T-cell (primary cell): Measurements from ENCODE around the gene RPL29. TPM values are rescaled to one million over a fixed set of nuclear protein-coding genes. Genes with fewer than 3 reads are reported as not detected.

Experiments
- ATAC-seq, 4 experiments: fragments of 200-7000 bp in 3 of 4; fragments of 150-1000 bp in 1 of 4; cut with Tn5 transposase; replicated peaks in 1 of 4; 1 replicate in 3 of 4; 2 replicates in 1 of 4; pipeline ENCODE4 v1.10.0; 2021; ENCODE audit warnings: moderate library complexity in 3 of 4, mild to moderate bottlenecking in 2 of 4, moderate number of reproducible peaks in 1 of 4
- CTCF ChIA-PET, 2 donors: fragments of 300-600 bp; sonication (Branson Sonifier 250); formaldehyde crosslinking; loops; one replicate each; lab custom pipeline; 2022; ENCODE audit warnings: antibody characterized with exemption in 2 of 2; lab: Charles Lee
- POLR2A ChIA-PET, 2 donors: fragments of 300-600 bp; sonication (Branson Sonifier 250); formaldehyde crosslinking; loops; one replicate each; lab custom pipeline; 2022; ENCODE audit warnings: antibody characterized with exemption in 2 of 2; lab: Charles Lee
- DNase-seq, 35 experiments: peaks; one replicate each; pipeline versions ENCODE4 v3.0.0 to v3.0.0-alpha.2; 2013 to 2023
- H3K27ac ChIP-seq: one replicate; pipeline ENCODE4 v1.5.1; 2013; ENCODE audit warnings: low read length
- H3K27me3 ChIP-seq, 2 experiments: replicated peaks in 1 of 2; 1 replicate in 1 of 2; 2 replicates in 1 of 2; pipeline versions ENCODE4 v1.6.1 to v1.7.0; 2013; ENCODE audit warnings: low read length in 1 of 2, mixed read lengths in 1 of 2; ENCODE audit not compliant: control insufficient read depth in 2 of 2, insufficient read depth in 2 of 2; ENCODE audit errors: extremely low read depth in 1 of 2
- H3K36me3 ChIP-seq, 2 donors: 1 replicate in 1 of 2; 2 replicates in 1 of 2; pipeline versions ENCODE4 v1.6.1 to v1.7.0; 2013; ENCODE audit warnings: low read length in 1 of 2; ENCODE audit not compliant: control insufficient read depth in 2 of 2, insufficient read depth in 1 of 2; ENCODE audit errors: extremely low read depth in 1 of 2
- H3K4me1 ChIP-seq, 2 experiments: 1 replicate in 1 of 2; 2 replicates in 1 of 2; pipeline versions ENCODE4 v1.6.1 to v1.7.0; 2013; ENCODE audit warnings: low read length in 2 of 2, mixed read lengths in 1 of 2; ENCODE audit not compliant: insufficient read depth in 2 of 2, control insufficient read depth in 1 of 2; ENCODE audit errors: extremely low read depth in 1 of 2
- H3K4me3 ChIP-seq, 2 donors: 1 replicate in 1 of 2; 2 replicates in 1 of 2; pipeline versions ENCODE4 v1.5.1 to v1.7.0; 2013; ENCODE audit warnings: mild to moderate bottlenecking in 2 of 2, low read length in 1 of 2, moderate library complexity in 1 of 2; ENCODE audit not compliant: control insufficient read depth in 1 of 2; ENCODE audit errors: extremely low read depth in 1 of 2
- H3K9me3 ChIP-seq: 2 replicates; pipeline ENCODE4 v1.7.0; 2013
- H3K27ac Mint-ChIP-seq, 2 donors: one replicate each; pipeline ENCODE4 v1.8.0; 2020 to 2021; ENCODE audit warnings: mild to moderate bottlenecking in 2 of 2, mixed read lengths in 2 of 2
- H3K27me3 Mint-ChIP-seq, 2 donors: one replicate each; pipeline ENCODE4 v1.8.0; 2021 to 2022; ENCODE audit warnings: mixed read lengths in 2 of 2
- H3K36me3 Mint-ChIP-seq: one replicate; pipeline ENCODE4 v1.8.0; 2021; ENCODE audit warnings: mixed read lengths
- H3K4me1 Mint-ChIP-seq, 3 donors: one replicate each; pipeline ENCODE4 v1.8.0; 2020 to 2022; ENCODE audit warnings: mixed read lengths in 3 of 3, mild to moderate bottlenecking in 1 of 3
- H3K4me3 Mint-ChIP-seq, 3 donors: one replicate each; pipeline ENCODE4 v1.8.0; 2020 to 2022; ENCODE audit warnings: mild to moderate bottlenecking in 3 of 3, mixed read lengths in 3 of 3, moderate library complexity in 3 of 3
- H3K9me3 Mint-ChIP-seq, 3 donors: one replicate each; pipeline ENCODE4 v1.8.0; 2020 to 2022; ENCODE audit warnings: mixed read lengths in 3 of 3
- WGBS: methylation state at CpG from one replicate; pipeline ENCODE4 v1.1.5; 2013; ENCODE audit warnings: missing lambda C conversion rate; ENCODE audit not compliant: insufficient coverage; 5-methylcytosine and 5-hydroxymethylcytosine counted together
- total RNA-seq, 35 experiments: library from RNA in 6 of 35; stranded (reverse) in 6 of 35; fragments of 120-200 nt in 1 of 35; gene quantifications; one replicate each; pipeline versions ENCODE4 v1.2.1 to v1.2.4 and lab custom pipeline; 2013 to 2026

Gene RPL29
- total RNA-seq, 5 donors from 2014 or later (not counting 1 experiment from before 2014, with no cell fraction given) = 1,518 to 1,711 (median 1,629) TPM

- no peak overlapping the region for H3K27ac ChIP-seq
- H3K36me3 ChIP-seq = no peaks in the 10 kb centered on the region
- H3K27ac Mint-ChIP-seq = no peak overlapping the region
- H3K4me1 ChIP-seq = peaks cover 0 to 2% of the 10 kb centered on the region in 2 experiments
- ATAC-seq = no peak
- 79% methylated on average over 2 of the region's 6 CpGs for WGBS
- CTCF ChIA-PET = no interaction called here
- H3K36me3 Mint-ChIP-seq = no peaks in the 10 kb centered on the region
- H3K9me3 ChIP-seq = no peaks in the 10 kb centered on the region
- POLR2A ChIA-PET = interaction anchor here in 1 of 2 donors (0.7 kb wide), 1 partner anchor 130 kb away, joined by 3 read pairs; no protein-coding TSS in a partner anchor
- no peak overlapping the region for H3K4me3 Mint-ChIP-seq
- H3K4me3 ChIP-seq = no peak overlapping the region
- DNase-seq = no peak
- H3K27me3 Mint-ChIP-seq = no peaks in the 10 kb centered on the region
- no peaks in the 10 kb centered on the region for H3K27me3 ChIP-seq
- no peaks in the 10 kb centered on the region for H3K9me3 Mint-ChIP-seq
- H3K4me1 Mint-ChIP-seq = peaks cover 0 to 9% (median 0%) of the 10 kb centered on the region in 3 donors
Observed at GRCh38 chr3:52024765-52025452, 29.2 kb upstream of the RPL29 start.

GRCh38 chr3:52023860-52024764 lies 28.4 kb upstream of the RPL29 start:
- DNase-seq (no peak), ATAC-seq (no peak)
- Histone ChIP-seq H3K4me3 (no peak overlapping the region), H3K27ac (no peak overlapping the region), H3K4me1 (peaks cover 0 to 2% of the 10 kb centered on the region in 2 experiments), H3K9me3 (no peaks in the 10 kb centered on the region), H3K27me3 (no peaks in the 10 kb centered on the region), H3K36me3 (no peaks in the 10 kb centered on the region)
- Mint-ChIP-seq H3K9me3 (no peaks in the 10 kb centered on the region), H3K4me3 (no peak overlapping the region), H3K4me1 (peaks cover 0 to 9% (median 0%) of the 10 kb centered on the region in 3 donors), H3K27ac (no peak overlapping the region), H3K27me3 (no peaks in the 10 kb centered on the region), H3K36me3 (no peaks in the 10 kb centered on the region)
- ChIA-PET POLR2A (interaction anchor here in 1 of 2 donors (0.6 kb wide), 1 partner anchor 518 kb away, joined by 4 read pairs; no protein-coding TSS in a partner anchor), CTCF (no interaction called here)
- 61% methylated on average over 3 of the region's 8 CpGs for WGBS

GRCh38 chr3:52023101-52023770 lies 27.5 kb upstream of the RPL29 start:
- no peaks in the 10 kb centered on the region for H3K9me3 ChIP-seq
- H3K4me1 ChIP-seq = peaks cover 0 to 2% of the 10 kb centered on the region in 2 experiments
- WGBS = 100% methylated on average over 1 of the region's 3 CpGs
- Mint-ChIP-seq H3K36me3 (no peaks in the 10 kb centered on the region), H3K9me3 (no peaks in the 10 kb centered on the region), H3K27ac (no peak overlapping the region), H3K4me3 (no peak overlapping the region), H3K4me1 (peaks cover 0 to 9% (median 0%) of the 10 kb centered on the region in 3 donors), H3K27me3 (no peaks in the 10 kb centered on the region)
- no peaks in the 10 kb centered on the region for H3K27me3 ChIP-seq
- H3K36me3 ChIP-seq = no peaks in the 10 kb centered on the region
- ChIA-PET CTCF (interaction anchor here in 1 of 2 donors (0.6 kb wide), 1 partner anchor 13 kb away, joined by 3 read pairs; no protein-coding TSS in a partner anchor), POLR2A (interaction anchor here in 1 of 2 donors (0.6 kb wide), 1 partner anchor 519 kb away, joined by 4 read pairs; no protein-coding TSS in a partner anchor)
- DNase-seq (no peak), ATAC-seq (no peak)
- H3K4me3 ChIP-seq = no peak overlapping the region
- no peak overlapping the region for H3K27ac ChIP-seq

GRCh38 chr3:52022323-52023100 lies 26.8 kb upstream of the RPL29 start:
- 83% methylated on average over 6 of the region's 20 CpGs for WGBS
- no peak overlapping the region for H3K27ac ChIP-seq
- Mint-ChIP-seq H3K36me3 (no peaks in the 10 kb centered on the region), H3K27me3 (no peaks in the 10 kb centered on the region), H3K27ac (no peak overlapping the region), H3K9me3 (no peaks in the 10 kb centered on the region), H3K4me3 (no peak overlapping the region), H3K4me1 (peaks cover 0 to 9% (median 0%) of the 10 kb centered on the region in 3 donors)
- peaks cover 0 to 2% of the 10 kb centered on the region in 2 experiments for H3K4me1 ChIP-seq
- H3K36me3 ChIP-seq = no peaks in the 10 kb centered on the region
- ATAC-seq (no peak), DNase-seq (no peak)
- CTCF ChIA-PET = interaction anchor here in 1 of 2 donors (0.6 kb wide), 1 partner anchor 14 kb away, joined by 3 read pairs; no protein-coding TSS in a partner anchor
- H3K9me3 ChIP-seq = no peaks in the 10 kb centered on the region
- H3K4me3 ChIP-seq = no peak overlapping the region
- no peaks in the 10 kb centered on the region for H3K27me3 ChIP-seq
- POLR2A ChIA-PET = no interaction called here

GRCh38 chr3:52021489-52022268 lies 26.0 kb upstream of the RPL29 start:
- ChIA-PET CTCF (no interaction called here), POLR2A (interaction anchor here in 1 of 2 donors (0.6 kb wide), 1 partner anchor 168 kb away, joined by 5 read pairs; no protein-coding TSS in a partner anchor)
- Histone ChIP-seq H3K36me3 (no peaks in the 10 kb centered on the region), H3K27me3 (peaks cover 0 to 1% of the 10 kb centered on the region in 2 experiments), H3K9me3 (no peaks in the 10 kb centered on the region), H3K4me1 (peaks cover 0 to 2% of the 10 kb centered on the region in 2 experiments), H3K27ac (no peak overlapping the region), H3K4me3 (no peak overlapping the region)
- DNase-seq = no peak
- no peak for ATAC-seq
- H3K9me3 Mint-ChIP-seq = no peaks in the 10 kb centered on the region
- H3K36me3 Mint-ChIP-seq = no peaks in the 10 kb centered on the region
- no peaks in the 10 kb centered on the region for H3K27me3 Mint-ChIP-seq
- no peak overlapping the region for H3K27ac Mint-ChIP-seq
- H3K4me1 Mint-ChIP-seq = peaks cover 0 to 9% (median 0%) of the 10 kb centered on the region in 3 donors
- no peak overlapping the region for H3K4me3 Mint-ChIP-seq
- 77% methylated on average over 6 of the region's 10 CpGs for WGBS
